HepG2 (cell line): ENCODE data around the gene CCL27. TPM values are rescaled to one million over a fixed set of nuclear protein-coding genes. Genes with fewer than 3 reads are reported as not detected.

ENCODE experiments used
- ATM ChIP-seq: fragments of 450-650 bp; IDR thresholded peaks from 2 replicates; pipeline ENCODE4 v1.7.1; 2017; ENCODE audit warnings: mild to moderate bottlenecking, borderline replicate concordance
- CCDC6 ChIP-seq: sonication (generic); formaldehyde crosslinking; IDR thresholded peaks from 2 replicates; pipeline ENCODE4 v1.8.1; 2022; ENCODE audit warnings: mild to moderate bottlenecking, missing genetic modification reagents, moderate library complexity
- DR1 ChIP-seq: sonication (generic); formaldehyde crosslinking; IDR thresholded peaks from 2 replicates; pipeline ENCODE4 v1.8.0; 2021; ENCODE audit warnings: mild to moderate bottlenecking, missing genetic modification reagents, inconsistent platforms
- HOXA9 ChIP-seq: sonication (generic); formaldehyde crosslinking; IDR thresholded peaks from 2 replicates; pipeline ENCODE4 v1.8.1; 2022; ENCODE audit warnings: missing genetic modification reagents, mild to moderate bottlenecking, moderate library complexity, borderline replicate concordance
- POLR2AphosphoS2 ChIP-seq: IDR thresholded peaks from 2 replicates; pipeline ENCODE4 v1.6.1; 2011; ENCODE audit warnings: low read depth, low read length, improper control_type of control experiment
- RXRA ChIP-seq: sonication (generic); formaldehyde crosslinking; IDR thresholded peaks from 2 replicates; pipeline ENCODE4 v1.5.1; 2020; ENCODE audit warnings: missing genetic modification reagents
- SMAD9 ChIP-seq: sonication (generic); formaldehyde crosslinking; IDR thresholded peaks from 2 replicates; pipeline ENCODE4 v1.5.1; 2020; ENCODE audit warnings: mild to moderate bottlenecking, missing genetic modification reagents
- SOX13 ChIP-seq, 3 experiments: fragments of 450-650 bp in 1 of 3; sonication (generic) in 1 of 3; formaldehyde crosslinking in 1 of 3; IDR thresholded peaks in 2 of 3; conservative IDR thresholded peaks in 1 of 3; 2 replicates each; pipeline versions ENCODE4 v1.5.0 to v1.6.1; 2016 to 2020; ENCODE audit warnings: antibody characterized with exemption in 1 of 3, mild to moderate bottlenecking in 1 of 3, missing compliant biosample characterization in 1 of 3, missing genetic modification reagents in 1 of 3, moderate library complexity in 1 of 3
- ZNF180 ChIP-seq: sonication (generic); formaldehyde crosslinking; IDR thresholded peaks from 2 replicates; pipeline ENCODE4 v1.4.0; 2020; ENCODE audit warnings: low read depth, missing genetic modification reagents, borderline replicate concordance
- ZNF253 ChIP-seq: sonication (generic); formaldehyde crosslinking; IDR thresholded peaks from 2 replicates; pipeline ENCODE4 v1.8.0; 2022; ENCODE audit warnings: mild to moderate bottlenecking, missing genetic modification reagents, borderline replicate concordance
- ZNF574 ChIP-seq: sonication (generic); formaldehyde crosslinking; IDR thresholded peaks from 2 replicates; pipeline ENCODE4 v1.4.0; 2020; ENCODE audit warnings: missing genetic modification reagents
- polyA plus RNA-seq, 8 experiments: library from polyadenylated mRNA; depleted of rRNA in 3 of 8; stranded (reverse) in 7 of 8; unstranded in 1 of 8; fragments of >200 nt; fragmentation: Illumina TruSeq in 4 of 8; extraction: Trizol in 4 of 8; gene quantifications; 2 replicates each; pipeline versions ENCODE4 v1.2.1 to v1.2.3, GENCODE V29; 2011 to 2016; ENCODE audit warnings: low read depth in 4 of 8, missing spikeins in 1 of 8, mixed read lengths in 1 of 8; ENCODE audit not compliant: insufficient read depth in 1 of 8
- total RNA-seq, 5 experiments: library from RNA; depleted of rRNA; stranded (reverse); fragments of >200 nt; fragmentation: Illumina TruSeq; extraction: Trizol; gene quantifications; 2 replicates each; pipeline ENCODE4 v1.2.3, GENCODE V29; 2016; ENCODE audit warnings: low read depth in 1 of 5
- TF ChIP-seq, protein P1 (sequence below): sonication (generic); formaldehyde crosslinking; IDR thresholded peaks from 2 replicates; pipeline ENCODE4 v1.4.0; 2020; ENCODE audit warnings: missing genetic modification reagents
- TF ChIP-seq, protein P2 (sequence below): sonication (generic); formaldehyde crosslinking; IDR thresholded peaks from 2 replicates; pipeline ENCODE4 v1.5.0; 2020; ENCODE audit warnings: mild to moderate bottlenecking, missing genetic modification reagents, borderline replicate concordance

CCL27 gene
- total and polyA plus RNA-seq, 2 of the 13 experiments (the other 11 are each of a cell fraction or from before 2014, with no cell fraction given), result not detected

- TF ChIP-seq ZNF180 (no peak), POLR2AphosphoS2 (no peak), SMAD9 (no peak), CCDC6 (CRISPR knock-in tag) (0 out of 2 replicates have a peak, but pooled peaks have one; percentile 16), ZNF253 (CRISPR knock-in tag) (no peak), SOX13 (IDR thresholded peaks at IDR 0.05) (no peak), SOX13 (CRISPR knock-in tag; conservative IDR thresholded peaks at IDR 0.05 in 1 of 2, IDR thresholded peaks at IDR 0.05 in 1 of 2) (no peak; a peak in 2 of 4 replicates), ZNF574 (CRISPR knock-in tag) (peak; percentile 71), RXRA (peak; percentile 85; the same call in 1 of the 2 replicates), DR1 (CRISPR knock-in tag) (no peak; the same call in 1 of the 2 replicates), ATM (no peak), HOXA9 (CRISPR knock-in tag) (peak; percentile 88; the same call in 1 of the 2 replicates)
- TF ChIP-seq, protein P1, sequence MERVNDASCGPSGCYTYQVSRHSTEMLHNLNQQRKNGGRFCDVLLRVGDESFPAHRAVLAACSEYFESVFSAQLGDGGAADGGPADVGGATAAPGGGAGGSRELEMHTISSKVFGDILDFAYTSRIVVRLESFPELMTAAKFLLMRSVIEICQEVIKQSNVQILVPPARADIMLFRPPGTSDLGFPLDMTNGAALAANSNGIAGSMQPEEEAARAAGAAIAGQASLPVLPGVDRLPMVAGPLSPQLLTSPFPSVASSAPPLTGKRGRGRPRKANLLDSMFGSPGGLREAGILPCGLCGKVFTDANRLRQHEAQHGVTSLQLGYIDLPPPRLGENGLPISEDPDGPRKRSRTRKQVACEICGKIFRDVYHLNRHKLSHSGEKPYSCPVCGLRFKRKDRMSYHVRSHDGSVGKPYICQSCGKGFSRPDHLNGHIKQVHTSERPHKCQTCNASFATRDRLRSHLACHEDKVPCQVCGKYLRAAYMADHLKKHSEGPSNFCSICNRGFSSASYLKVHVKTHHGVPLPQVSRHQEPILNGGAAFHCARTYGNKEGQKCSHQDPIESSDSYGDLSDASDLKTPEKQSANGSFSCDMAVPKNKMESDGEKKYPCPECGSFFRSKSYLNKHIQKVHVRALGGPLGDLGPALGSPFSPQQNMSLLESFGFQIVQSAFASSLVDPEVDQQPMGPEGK (CRISPR knock-in tag), result peak; percentile 98
- TF ChIP-seq, protein P2, sequence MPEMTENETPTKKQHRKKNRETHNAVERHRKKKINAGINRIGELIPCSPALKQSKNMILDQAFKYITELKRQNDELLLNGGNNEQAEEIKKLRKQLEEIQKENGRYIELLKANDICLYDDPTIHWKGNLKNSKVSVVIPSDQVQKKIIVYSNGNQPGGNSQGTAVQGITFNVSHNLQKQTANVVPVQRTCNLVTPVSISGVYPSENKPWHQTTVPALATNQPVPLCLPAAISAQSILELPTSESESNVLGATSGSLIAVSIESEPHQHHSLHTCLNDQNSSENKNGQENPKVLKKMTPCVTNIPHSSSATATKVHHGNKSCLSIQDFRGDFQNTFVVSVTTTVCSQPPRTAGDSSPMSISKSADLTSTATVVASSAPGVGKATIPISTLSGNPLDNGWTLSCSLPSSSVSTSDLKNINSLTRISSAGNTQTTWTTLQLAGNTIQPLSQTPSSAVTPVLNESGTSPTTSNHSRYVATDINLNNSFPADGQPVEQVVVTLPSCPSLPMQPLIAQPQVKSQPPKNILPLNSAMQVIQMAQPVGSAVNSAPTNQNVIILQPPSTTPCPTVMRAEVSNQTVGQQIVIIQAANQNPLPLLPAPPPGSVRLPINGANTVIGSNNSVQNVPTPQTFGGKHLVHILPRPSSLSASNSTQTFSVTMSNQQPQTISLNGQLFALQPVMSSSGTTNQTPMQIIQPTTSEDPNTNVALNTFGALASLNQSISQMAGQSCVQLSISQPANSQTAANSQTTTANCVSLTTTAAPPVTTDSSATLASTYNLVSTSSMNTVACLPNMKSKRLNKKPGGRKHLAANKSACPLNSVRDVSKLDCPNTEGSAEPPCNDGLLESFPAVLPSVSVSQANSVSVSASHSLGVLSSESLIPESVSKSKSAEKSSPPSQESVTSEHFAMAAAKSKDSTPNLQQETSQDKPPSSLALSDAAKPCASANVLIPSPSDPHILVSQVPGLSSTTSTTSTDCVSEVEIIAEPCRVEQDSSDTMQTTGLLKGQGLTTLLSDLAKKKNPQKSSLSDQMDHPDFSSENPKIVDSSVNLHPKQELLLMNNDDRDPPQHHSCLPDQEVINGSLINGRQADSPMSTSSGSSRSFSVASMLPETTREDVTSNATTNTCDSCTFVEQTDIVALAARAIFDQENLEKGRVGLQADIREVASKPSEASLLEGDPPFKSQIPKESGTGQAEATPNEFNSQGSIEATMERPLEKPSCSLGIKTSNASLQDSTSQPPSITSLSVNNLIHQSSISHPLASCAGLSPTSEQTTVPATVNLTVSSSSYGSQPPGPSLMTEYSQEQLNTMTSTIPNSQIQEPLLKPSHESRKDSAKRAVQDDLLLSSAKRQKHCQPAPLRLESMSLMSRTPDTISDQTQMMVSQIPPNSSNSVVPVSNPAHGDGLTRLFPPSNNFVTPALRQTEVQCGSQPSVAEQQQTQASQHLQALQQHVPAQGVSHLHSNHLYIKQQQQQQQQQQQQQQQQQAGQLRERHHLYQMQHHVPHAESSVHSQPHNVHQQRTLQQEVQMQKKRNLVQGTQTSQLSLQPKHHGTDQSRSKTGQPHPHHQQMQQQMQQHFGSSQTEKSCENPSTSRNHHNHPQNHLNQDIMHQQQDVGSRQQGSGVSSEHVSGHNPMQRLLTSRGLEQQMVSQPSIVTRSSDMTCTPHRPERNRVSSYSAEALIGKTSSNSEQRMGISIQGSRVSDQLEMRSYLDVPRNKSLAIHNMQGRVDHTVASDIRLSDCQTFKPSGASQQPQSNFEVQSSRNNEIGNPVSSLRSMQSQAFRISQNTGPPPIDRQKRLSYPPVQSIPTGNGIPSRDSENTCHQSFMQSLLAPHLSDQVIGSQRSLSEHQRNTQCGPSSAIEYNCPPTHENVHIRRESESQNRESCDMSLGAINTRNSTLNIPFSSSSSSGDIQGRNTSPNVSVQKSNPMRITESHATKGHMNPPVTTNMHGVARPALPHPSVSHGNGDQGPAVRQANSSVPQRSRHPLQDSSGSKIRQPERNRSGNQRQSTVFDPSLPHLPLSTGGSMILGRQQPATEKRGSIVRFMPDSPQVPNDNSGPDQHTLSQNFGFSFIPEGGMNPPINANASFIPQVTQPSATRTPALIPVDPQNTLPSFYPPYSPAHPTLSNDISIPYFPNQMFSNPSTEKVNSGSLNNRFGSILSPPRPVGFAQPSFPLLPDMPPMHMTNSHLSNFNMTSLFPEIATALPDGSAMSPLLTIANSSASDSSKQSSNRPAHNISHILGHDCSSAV (CRISPR knock-in tag), result no peak
These were observed 10.4 kb downstream of the CCL27 start, which contains the start of gene IL11RA (continued) for GRCh38 chr9:34651876-34652601.
